Measurements from ENCODE around the gene FRMD4A.

FRMD4A gene

DNA sequence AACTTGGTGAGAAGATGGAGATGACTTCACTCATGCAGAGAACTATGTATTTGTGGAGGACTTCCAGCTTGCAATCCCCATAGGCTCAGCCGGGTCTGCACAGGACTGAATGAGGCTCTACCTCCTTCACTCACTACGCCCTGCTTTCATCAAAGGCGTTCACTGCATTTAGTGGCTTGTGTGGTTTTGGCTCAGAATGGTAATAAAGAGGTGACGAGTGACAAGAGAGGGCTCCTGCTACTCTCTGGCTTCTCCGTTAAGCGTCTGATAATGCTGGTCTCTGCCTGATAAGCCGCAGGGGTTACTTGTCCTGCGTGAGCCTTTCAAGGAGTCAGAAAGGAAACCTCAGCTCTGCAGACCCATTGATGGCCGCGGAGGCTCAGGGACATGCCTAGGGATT is 400.6 kb downstream of the FRMD4A start:
- Histone ChIP-seq H3K27me3 (ENCODE audit: insufficient read depth, low read length, poor library complexity) (peaks cover 9% of the 10 kb centered on the region), H4K20me1 (ENCODE audit: insufficient read depth, low read length) (no peaks in the 10 kb centered on the region), H2AFZ (ENCODE audit: low read depth, low read length) (no peak overlapping the region), H3K4me3 (ENCODE audit: low read depth in 1 of 2, low read length in 2 of 2) (no peak overlapping the region), H3K9me3 (ENCODE audit: insufficient read depth, low read length, severe bottlenecking) (no peaks in the 10 kb centered on the region), H3K27ac (ENCODE audit: low read length) (no peak overlapping the region), H3K36me3 (ENCODE audit: insufficient read depth, low read length) (no peaks in the 10 kb centered on the region), H3K4me2 (ENCODE audit: insufficient read depth, low read length) (no peak overlapping the region), H3K79me2 (ENCODE audit: insufficient read depth, low read length) (no peaks in the 10 kb centered on the region), H3K9ac (ENCODE audit: low read depth, low read length) (no peak overlapping the region), H3K4me1 (ENCODE audit: insufficient read depth, low read length) (no peaks in the 10 kb centered on the region)
- peak; percentile 31 for DNase-seq
- TF ChIP-seq, protein P1, sequence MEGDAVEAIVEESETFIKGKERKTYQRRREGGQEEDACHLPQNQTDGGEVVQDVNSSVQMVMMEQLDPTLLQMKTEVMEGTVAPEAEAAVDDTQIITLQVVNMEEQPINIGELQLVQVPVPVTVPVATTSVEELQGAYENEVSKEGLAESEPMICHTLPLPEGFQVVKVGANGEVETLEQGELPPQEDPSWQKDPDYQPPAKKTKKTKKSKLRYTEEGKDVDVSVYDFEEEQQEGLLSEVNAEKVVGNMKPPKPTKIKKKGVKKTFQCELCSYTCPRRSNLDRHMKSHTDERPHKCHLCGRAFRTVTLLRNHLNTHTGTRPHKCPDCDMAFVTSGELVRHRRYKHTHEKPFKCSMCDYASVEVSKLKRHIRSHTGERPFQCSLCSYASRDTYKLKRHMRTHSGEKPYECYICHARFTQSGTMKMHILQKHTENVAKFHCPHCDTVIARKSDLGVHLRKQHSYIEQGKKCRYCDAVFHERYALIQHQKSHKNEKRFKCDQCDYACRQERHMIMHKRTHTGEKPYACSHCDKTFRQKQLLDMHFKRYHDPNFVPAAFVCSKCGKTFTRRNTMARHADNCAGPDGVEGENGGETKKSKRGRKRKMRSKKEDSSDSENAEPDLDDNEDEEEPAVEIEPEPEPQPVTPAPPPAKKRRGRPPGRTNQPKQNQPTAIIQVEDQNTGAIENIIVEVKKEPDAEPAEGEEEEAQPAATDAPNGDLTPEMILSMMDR (IDR thresholded peaks at IDR 0.05; ENCODE audit: borderline replicate concordance, extremely low read depth, low read length, poor library complexity, severe bottlenecking) = no peak
- TF ChIP-seq EZH2 (IDR thresholded peaks at IDR 0.05; ENCODE audit: borderline replicate concordance, low read depth, low read length, severe bottlenecking) = no peak
- ATAC-seq (ENCODE audit: insufficient read depth, low read depth) = peak; percentile 91

DNA sequence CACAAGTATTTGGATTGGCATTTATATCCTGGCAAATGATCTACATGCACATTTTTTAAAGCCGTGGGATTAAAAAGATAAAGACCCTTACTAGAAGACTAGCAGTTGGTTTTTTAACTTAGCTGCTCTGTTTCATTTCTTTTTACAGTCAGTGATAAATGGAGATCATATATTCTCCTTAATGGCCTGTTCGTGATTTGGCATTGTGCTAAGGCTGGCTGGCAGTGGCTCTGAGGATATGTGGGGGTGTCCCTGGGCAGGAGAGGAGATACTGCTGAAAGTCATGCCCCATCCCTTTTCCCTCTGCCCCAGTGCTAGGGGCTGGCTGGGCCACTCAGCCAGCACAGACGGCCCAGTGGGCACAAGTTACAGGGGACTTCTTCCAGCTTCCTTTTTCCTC is 402.3 kb downstream of the FRMD4A start:
- no peaks in the 10 kb centered on the region for H3K79me2 ChIP-seq (ENCODE audit: insufficient read depth, low read length)
- no peak overlapping the region for H3K4me3 ChIP-seq (ENCODE audit: low read depth in 1 of 2, low read length in 2 of 2)
- H3K36me3 ChIP-seq (ENCODE audit: insufficient read depth, low read length) = no peaks in the 10 kb centered on the region
- H3K4me1 ChIP-seq (ENCODE audit: insufficient read depth, low read length) = no peaks in the 10 kb centered on the region
- DNase-seq = no peak
- no peak for TF ChIP-seq EZH2 (IDR thresholded peaks at IDR 0.05; ENCODE audit: borderline replicate concordance, low read depth, low read length, severe bottlenecking)
- H4K20me1 ChIP-seq (ENCODE audit: insufficient read depth, low read length) = no peaks in the 10 kb centered on the region
- no peak overlapping the region for H2AFZ ChIP-seq (ENCODE audit: low read depth, low read length)
- peaks cover 6% of the 10 kb centered on the region for H3K27me3 ChIP-seq (ENCODE audit: insufficient read depth, low read length, poor library complexity)
- no peak overlapping the region for H3K27ac ChIP-seq (ENCODE audit: low read length)
- no peak overlapping the region for H3K9ac ChIP-seq (ENCODE audit: low read depth, low read length)
- H3K4me2 ChIP-seq (ENCODE audit: insufficient read depth, low read length) = no peak overlapping the region
- ATAC-seq (ENCODE audit: insufficient read depth, low read depth) = no peak
- H3K9me3 ChIP-seq (ENCODE audit: insufficient read depth, low read length, severe bottlenecking) = no peaks in the 10 kb centered on the region

DNA sequence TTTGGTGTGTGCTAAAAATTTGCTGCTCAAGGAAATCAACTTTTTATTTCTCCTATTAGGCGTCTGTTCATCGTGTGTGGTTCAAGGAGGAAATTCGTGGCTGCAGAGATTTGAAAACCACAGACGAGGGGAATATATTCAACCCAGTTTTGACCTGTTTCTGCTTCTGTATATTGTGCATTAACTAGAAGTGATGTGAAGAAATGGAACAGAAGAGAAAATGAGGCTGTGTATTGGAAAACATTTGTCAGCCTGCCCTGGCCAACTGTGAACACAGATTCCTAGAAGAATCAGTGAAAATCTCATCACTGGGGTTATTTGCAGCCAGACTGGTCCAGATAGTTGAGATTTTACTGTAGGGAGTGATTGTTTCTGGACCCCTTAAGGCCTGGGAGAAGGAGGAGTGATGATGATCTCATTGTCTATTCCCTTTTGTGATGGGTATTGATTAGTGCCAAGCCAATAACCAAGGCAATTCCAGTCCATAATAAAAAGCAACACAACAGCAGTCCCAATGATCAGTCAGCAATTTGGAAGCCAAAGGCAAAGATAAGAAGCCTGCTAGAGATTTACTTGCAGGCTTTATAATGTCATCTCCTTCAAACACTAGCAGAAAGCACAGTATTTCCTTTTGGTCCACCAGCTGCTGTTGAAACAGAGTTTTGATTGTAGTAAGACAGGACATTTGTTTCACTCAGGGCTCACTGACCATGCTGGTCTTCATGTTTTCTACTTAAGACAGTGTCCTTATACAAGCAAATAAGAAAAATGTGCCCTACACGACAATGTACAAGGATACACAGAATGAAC is 404.5 kb downstream of the FRMD4A start:
- no peak overlapping the region for H2AFZ ChIP-seq (ENCODE audit: low read depth, low read length)
- no peak overlapping the region for H3K4me3 ChIP-seq (ENCODE audit: low read depth in 1 of 2, low read length in 2 of 2)
- H3K36me3 ChIP-seq (ENCODE audit: insufficient read depth, low read length) = no peaks in the 10 kb centered on the region
- no peaks in the 10 kb centered on the region for H3K9me3 ChIP-seq (ENCODE audit: insufficient read depth, low read length, severe bottlenecking)
- no peaks in the 10 kb centered on the region for H4K20me1 ChIP-seq (ENCODE audit: insufficient read depth, low read length)
- TF ChIP-seq, protein P1 (IDR thresholded peaks at IDR 0.05; ENCODE audit: borderline replicate concordance, extremely low read depth, low read length, poor library complexity, severe bottlenecking) = no peak
- TF ChIP-seq EZH2 (IDR thresholded peaks at IDR 0.05; ENCODE audit: borderline replicate concordance, low read depth, low read length, severe bottlenecking) = no peak
- no peaks in the 10 kb centered on the region for H3K4me1 ChIP-seq (ENCODE audit: insufficient read depth, low read length)
- DNase-seq (no peak), ATAC-seq (ENCODE audit: insufficient read depth, low read depth) (no peak)
- no peaks in the 10 kb centered on the region for H3K79me2 ChIP-seq (ENCODE audit: insufficient read depth, low read length)
- H3K4me2 ChIP-seq (ENCODE audit: insufficient read depth, low read length) = no peak overlapping the region
- no peak overlapping the region for H3K27ac ChIP-seq (ENCODE audit: low read length)
- no peak overlapping the region for H3K9ac ChIP-seq (ENCODE audit: low read depth, low read length)
- peaks cover 6% of the 10 kb centered on the region for H3K27me3 ChIP-seq (ENCODE audit: insufficient read depth, low read length, poor library complexity)

DNA sequence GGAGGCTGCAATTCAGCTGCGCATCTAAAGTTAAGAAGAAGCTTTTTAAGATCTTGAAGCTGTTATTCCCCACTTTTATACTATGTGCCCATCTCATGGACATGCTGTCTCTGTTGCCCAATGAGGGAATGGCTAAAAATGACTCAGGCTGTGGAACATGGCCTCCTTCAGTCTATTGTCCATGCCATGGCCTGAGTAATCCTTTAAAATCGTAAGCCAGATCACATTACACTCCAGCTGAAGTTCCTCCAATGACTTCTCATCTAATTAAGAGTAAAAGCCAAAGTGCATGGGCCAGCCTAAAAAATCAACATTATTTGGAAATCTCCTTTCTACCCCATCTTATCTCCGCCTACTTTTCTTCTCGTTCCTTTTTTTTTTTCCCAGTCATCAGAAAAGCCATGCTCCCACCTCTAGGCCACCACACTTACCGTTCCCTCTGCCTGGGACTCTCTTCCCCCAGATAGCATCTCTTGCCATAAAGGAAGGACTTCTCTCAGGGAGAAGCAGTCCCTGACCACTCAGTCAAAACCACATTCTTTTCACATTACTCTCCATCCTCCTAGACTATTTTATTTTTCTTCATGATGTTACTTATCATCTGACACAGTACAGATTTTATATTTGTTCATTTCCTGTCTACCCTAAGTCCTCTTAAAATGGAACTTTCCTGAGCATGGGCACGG is 406.5 kb downstream of the FRMD4A start:
- H3K27ac ChIP-seq (ENCODE audit: low read length) = no peak overlapping the region
- H3K4me1 ChIP-seq (ENCODE audit: insufficient read depth, low read length) = no peaks in the 10 kb centered on the region
- H3K4me3 ChIP-seq (ENCODE audit: low read depth in 1 of 2, low read length in 2 of 2) = no peak overlapping the region

More for the DNA sequence above, 406.5 kb downstream of the FRMD4A start:
- Histone ChIP-seq H3K27me3 (ENCODE audit: insufficient read depth, low read length, poor library complexity) (peaks cover 5% of the 10 kb centered on the region), H2AFZ (ENCODE audit: low read depth, low read length) (no peak overlapping the region), H4K20me1 (ENCODE audit: insufficient read depth, low read length) (no peaks in the 10 kb centered on the region), H3K79me2 (ENCODE audit: insufficient read depth, low read length) (no peaks in the 10 kb centered on the region), H3K4me2 (ENCODE audit: insufficient read depth, low read length) (no peak overlapping the region), H3K36me3 (ENCODE audit: insufficient read depth, low read length) (no peaks in the 10 kb centered on the region), H3K9me3 (ENCODE audit: insufficient read depth, low read length, severe bottlenecking) (no peaks in the 10 kb centered on the region), H3K9ac (ENCODE audit: low read depth, low read length) (no peak overlapping the region)
- ATAC-seq (ENCODE audit: insufficient read depth, low read depth) (no peak), DNase-seq (no peak)
- TF ChIP-seq, protein P1 (IDR thresholded peaks at IDR 0.05; ENCODE audit: borderline replicate concordance, extremely low read depth, low read length, poor library complexity, severe bottlenecking) = no peak
- TF ChIP-seq EZH2 (IDR thresholded peaks at IDR 0.05; ENCODE audit: borderline replicate concordance, low read depth, low read length, severe bottlenecking) = no peak
